ENCODE measurements around the gene GLIS1.

The GLIS1 gene

GRCh38 chr1:53465023-53465957 lies 273.7 kb downstream of the GLIS1 start:
- no peak for DNase-seq (ENCODE audit: low read depth in 3 of 3)

GRCh38 chr1:53463961-53464899 lies 274.7 kb downstream of the GLIS1 start:
- DNase-seq (ENCODE audit: low read depth in 3 of 3), result no peak

- DNase-seq (ENCODE audit: low read depth in 3 of 3), result no peak
Measured at GRCh38 chr1:53462769-53463501, 276.0 kb downstream of the GLIS1 start.

GRCh38 chr1:53462193-53462592 lies 276.8 kb downstream of the GLIS1 start:
- DNase-seq (ENCODE audit: low read depth in 3 of 3), result no peak

GRCh38 chr1:53461323-53462044 lies 277.5 kb downstream of the GLIS1 start:
- DNase-seq (ENCODE audit: low read depth in 3 of 3), result no peak

- no peak for DNase-seq (ENCODE audit: low read depth in 3 of 3)
Measured at GRCh38 chr1:53460666-53461322, 278.2 kb downstream of the GLIS1 start.

GRCh38 chr1:53460211-53460634 lies 278.7 kb downstream of the GLIS1 start:
- DNase-seq (ENCODE audit: low read depth in 3 of 3), result no peak

- no peak for DNase-seq (ENCODE audit: low read depth in 3 of 3)
Measured at GRCh38 chr1:53459321-53460175, 279.4 kb downstream of the GLIS1 start, which contains the start of gene DMRTB1. Gene DMRTB1 (plus strand): TSS chr1:53459399. CDS start chr1:53459454, 55 bp downstream.

- no peak for DNase-seq (ENCODE audit: low read depth in 3 of 3)
Measured at GRCh38 chr1:53458634-53459033, 280.3 kb downstream of the GLIS1 start.

All from stimulated activated CD4-positive, alpha-beta T cell treated with anti-CD3 and anti-CD28 coated beads, TNF-alpha, amount 100 ng/mL, for 24 hours (primary cell).